Transverse colon (tissue), 3 donors: ENCODE measurements around the gene KIFC3.

ENCODE experiments used
- POLR2A ChIP-seq: fragments of 450-650 bp; IDR thresholded peaks from one replicate; pipeline ENCODE4 v1.6.1; 2016; ENCODE audit warnings: antibody characterized with exemption, mild to moderate bottlenecking, moderate library complexity
- TF ChIP-seq, protein P1 (sequence below), 5 experiments: fragments of 200-600 bp in 3 of 5; fragments of 450-650 bp in 2 of 5; sonication (generic) in 3 of 5; IDR thresholded peaks; 1 replicate in 2 of 5; 2 replicates in 3 of 5; pipeline ENCODE4 v1.5.1; 2016 to 2017; ENCODE audit warnings: antibody characterized with exemption in 5 of 5, inconsistent platforms in 3 of 5, mild to moderate bottlenecking in 2 of 5, moderate library complexity in 1 of 5

GRCh38 chr16:57781349-57781740 lies 20.9 kb downstream of the KIFC3 start:
- TF ChIP-seq, protein P1, sequence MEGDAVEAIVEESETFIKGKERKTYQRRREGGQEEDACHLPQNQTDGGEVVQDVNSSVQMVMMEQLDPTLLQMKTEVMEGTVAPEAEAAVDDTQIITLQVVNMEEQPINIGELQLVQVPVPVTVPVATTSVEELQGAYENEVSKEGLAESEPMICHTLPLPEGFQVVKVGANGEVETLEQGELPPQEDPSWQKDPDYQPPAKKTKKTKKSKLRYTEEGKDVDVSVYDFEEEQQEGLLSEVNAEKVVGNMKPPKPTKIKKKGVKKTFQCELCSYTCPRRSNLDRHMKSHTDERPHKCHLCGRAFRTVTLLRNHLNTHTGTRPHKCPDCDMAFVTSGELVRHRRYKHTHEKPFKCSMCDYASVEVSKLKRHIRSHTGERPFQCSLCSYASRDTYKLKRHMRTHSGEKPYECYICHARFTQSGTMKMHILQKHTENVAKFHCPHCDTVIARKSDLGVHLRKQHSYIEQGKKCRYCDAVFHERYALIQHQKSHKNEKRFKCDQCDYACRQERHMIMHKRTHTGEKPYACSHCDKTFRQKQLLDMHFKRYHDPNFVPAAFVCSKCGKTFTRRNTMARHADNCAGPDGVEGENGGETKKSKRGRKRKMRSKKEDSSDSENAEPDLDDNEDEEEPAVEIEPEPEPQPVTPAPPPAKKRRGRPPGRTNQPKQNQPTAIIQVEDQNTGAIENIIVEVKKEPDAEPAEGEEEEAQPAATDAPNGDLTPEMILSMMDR (IDR thresholded peaks at IDR 0.05) = no peak
- no peak for TF ChIP-seq POLR2A
